Left forelimb (tissue), 1 donor: ENCODE results near the gene MSL1.

ENCODE experiments used
- DNase-seq: peaks from one replicate; pipeline ENCODE4 v3.0.0-alpha.2; 2018; ENCODE audit warnings: low spot score

MSL1 gene

GRCh38 chr17:40174514-40174913 lies 52.7 kb downstream of the MSL1 start:
- no peak for DNase-seq

GRCh38 chr17:40175928-40176753 lies 54.4 kb downstream of the MSL1 start:
- no peak for DNase-seq

- no peak for DNase-seq
These were observed 55.0 kb downstream of the MSL1 start for GRCh38 chr17:40176754-40177110.

DNA sequence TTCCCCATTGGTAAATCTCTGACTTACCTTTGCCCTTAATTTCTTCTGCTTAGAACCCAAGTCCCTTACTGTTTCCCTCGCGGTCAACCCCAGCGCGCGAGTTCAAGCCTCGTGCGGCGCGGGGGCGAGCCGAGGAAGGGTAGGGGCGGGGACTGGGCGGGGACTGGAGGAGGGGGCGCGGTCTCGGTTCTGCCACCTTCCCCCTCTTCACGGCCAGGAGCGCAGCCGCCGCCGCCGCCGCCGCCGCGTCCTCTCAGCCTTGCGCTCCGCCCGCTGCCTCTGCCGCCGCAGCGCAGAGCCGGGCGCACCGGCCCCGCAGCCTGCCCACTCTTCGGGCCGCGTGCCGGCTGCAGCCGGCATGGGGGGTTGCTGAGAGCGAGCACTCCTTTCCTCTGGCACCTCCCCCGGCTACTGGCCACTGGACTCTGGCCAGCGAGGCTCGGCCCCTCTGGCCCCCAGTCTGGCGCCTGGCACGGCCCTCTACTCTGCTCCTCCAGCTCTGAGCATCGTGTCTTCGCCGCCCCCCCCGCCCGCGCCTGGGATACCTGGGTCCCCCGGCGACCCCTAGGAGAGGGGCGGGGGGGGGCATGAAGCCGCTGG lies 55.6 kb downstream of the MSL1 start, which contains the start of gene RAPGEFL1:
TSS of gene RAPGEFL1 (plus strand) at position 196 of the 600 bp plus-strand sequence. CDS start at position 588, 392 bp downstream.
- peak; percentile 86 for DNase-seq

DNA sequence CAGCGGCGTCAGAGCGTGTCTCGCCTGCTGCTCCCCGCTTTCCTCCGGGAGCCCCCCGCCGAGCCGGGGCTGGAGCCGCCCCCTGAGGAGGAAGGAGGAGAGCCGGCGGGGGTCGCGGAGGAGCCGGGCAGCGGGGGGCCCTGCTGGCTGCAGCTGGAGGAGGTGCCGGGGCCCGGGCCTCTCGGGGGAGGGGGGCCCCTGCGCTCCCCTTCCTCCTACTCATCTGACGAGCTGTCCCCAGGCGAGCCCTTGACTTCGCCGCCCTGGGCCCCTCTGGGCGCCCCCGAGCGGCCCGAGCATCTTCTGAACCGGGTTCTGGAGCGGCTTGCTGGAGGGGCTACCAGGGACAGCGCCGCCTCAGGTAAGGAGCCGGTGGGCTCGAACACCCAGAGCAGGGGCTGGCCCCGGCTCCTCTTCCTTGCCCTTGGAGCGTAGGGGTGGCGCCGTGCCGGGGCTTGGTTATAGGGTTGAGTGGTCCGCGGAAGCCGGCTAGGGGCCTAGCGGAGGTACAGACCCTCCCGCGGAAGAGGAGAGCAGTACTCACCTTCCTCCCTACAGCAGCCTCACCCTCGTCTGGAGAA lies 56.3 kb downstream of the MSL1 start:
- no peak for DNase-seq

DNA sequence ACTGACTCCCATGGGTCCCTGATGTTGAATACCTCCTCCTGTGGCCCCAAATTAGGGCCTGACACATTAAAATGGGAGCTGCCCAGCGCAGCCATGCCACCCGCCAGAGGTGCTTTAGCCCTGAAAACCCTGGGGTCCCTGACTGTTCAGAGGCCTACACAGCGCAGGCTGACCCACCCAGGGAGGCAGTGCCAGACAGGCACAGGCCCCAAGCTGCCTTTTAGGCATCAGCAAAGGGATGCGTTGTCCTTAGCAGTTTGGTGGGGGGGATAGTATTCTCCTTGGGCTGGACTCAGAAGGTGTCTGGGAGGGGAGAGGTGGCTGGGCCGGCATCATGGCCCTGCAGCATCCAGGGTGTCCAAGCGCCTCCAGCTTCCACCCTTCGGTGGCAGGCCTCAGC lies 56.9 kb downstream of the MSL1 start:
- no peak for DNase-seq

DNA sequence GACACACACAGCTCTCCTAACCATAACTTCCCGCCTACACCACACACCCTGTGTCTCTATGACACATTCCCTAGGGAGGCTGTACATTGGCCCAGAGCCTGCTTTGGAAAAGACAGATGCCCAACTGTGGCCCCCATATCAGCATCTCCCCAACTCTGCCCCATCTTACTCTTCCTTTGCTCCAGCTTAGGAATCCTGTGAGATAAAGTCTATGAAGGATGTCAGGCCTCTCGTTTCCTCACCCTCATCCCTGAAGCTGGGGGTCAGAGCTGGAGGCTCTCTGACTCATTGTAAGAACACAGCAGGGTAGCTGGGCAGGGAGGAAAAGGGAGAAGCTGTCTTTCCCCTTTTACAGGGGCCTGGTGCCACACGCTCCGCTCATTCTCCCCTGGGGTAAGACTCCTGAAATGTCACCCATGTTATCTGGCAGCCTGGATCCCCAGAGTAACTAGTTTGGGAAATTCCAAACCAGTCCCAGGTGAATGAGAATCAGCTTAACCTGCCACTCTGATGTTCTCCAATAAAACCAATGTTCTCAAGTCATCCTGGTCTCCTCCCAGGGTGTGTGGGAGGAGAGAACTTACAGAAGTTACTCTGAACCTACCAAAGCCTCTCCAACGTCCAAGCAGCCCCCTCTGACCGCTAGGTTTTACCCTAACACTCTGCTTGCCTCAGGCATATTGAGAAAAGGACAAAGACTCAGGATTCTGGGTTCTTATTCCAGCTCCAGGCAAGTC lies 58.3 kb downstream of the MSL1 start:
- no peak for DNase-seq

DNA sequence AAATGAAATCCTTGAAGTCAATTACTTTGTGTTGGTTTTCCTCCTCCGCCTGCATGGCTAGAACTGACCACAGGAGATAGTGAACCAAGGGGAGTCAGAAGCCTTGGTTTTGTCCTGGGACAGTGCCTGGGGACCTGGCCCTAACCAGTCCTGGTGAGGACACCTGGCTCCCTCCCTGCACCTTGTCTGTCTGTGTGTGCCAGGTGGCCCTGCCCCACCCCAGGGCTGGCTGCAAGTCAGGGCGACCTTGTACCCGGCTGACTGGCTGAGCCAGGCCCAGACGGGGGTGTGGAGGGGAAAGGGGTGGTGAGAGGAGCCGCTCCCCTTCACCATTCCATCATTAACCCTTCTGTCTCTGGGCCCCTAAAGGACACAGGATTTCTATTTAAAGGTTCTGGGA lies 58.9 kb downstream of the MSL1 start:
- DNase-seq, result no peak

DNA sequence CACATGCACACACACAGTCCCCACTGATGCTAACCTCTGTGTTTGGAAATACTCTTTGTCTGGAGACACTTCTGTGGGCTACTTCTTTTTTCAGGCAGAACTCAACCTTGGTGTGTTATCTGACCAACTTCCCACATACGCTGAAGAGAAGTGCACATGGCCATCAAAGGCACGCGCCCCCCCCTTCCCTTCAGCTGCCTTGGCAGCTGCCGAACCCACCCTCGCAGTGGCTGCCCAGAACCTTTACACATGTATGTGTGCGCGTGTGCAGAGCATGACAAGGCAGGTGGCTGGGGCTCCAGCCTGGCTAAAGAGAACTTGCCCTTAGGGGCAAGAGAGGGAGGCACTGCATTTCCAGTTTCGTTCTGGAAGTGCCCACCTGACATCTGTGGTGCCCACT lies 59.4 kb downstream of the MSL1 start:
- no peak for DNase-seq

DNA sequence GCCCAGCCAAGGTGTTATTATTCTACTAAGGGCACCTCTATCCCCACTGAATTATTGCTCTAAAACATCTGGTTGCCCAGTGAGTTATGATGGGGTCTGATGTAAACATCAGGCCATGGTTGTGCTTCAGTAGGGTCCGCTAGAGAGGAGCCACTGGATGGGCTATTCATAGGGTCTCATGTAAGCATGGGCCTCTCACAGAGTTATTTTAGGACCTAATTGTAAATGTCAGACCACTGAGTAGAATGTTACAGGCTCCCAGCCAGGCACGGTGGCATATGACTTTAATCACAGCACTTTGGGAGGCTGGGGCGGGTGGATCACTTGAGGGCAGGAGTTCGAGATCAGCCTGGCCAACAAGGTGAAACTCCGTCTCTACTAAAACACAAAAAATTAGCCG lies 60.8 kb downstream of the MSL1 start:
- DNase-seq, result no peak
